Neuronal stem cell (in vitro differentiated cells): ENCODE results near the gene IL12RB1.
"Not testable (repeated sequence)": the region's sequence is repeated elsewhere in the genome, so short reads cannot be mapped to it uniquely, and the experiment has no call there.

Experiments
- DNase-seq: peaks from one replicate; pipeline ENCODE4 v3.0.0-alpha.2; 2013; ENCODE audit warnings: low spot score
- H2AFZ ChIP-seq: one replicate; pipeline ENCODE4 v1.6.1; 2013; ENCODE audit warnings: mild to moderate bottlenecking, low read length, inconsistent platforms
- H2AK5ac ChIP-seq: 2 replicates; pipeline ENCODE4 v1.6.1; 2013; ENCODE audit warnings: low read depth, mild to moderate bottlenecking, inconsistent platforms, low read length, moderate library complexity, mixed read lengths
- H2BK120ac ChIP-seq: 2 replicates; pipeline ENCODE4 v1.6.1; 2013; ENCODE audit warnings: low read depth, mild to moderate bottlenecking, inconsistent platforms, low read length, moderate library complexity, mixed read lengths
- H2BK12ac ChIP-seq: one replicate; pipeline ENCODE4 v1.6.1; 2013; ENCODE audit warnings: low read length, inconsistent platforms
- H2BK15ac ChIP-seq: 2 replicates; pipeline ENCODE4 v1.6.1; 2013; ENCODE audit warnings: mild to moderate bottlenecking, low read length, inconsistent platforms, mixed read lengths
- H2BK5ac ChIP-seq: one replicate; pipeline ENCODE4 v1.6.1; 2013; ENCODE audit warnings: inconsistent platforms, mild to moderate bottlenecking, low read length, moderate library complexity
- H3K14ac ChIP-seq: one replicate; pipeline ENCODE4 v1.6.1; 2013; ENCODE audit warnings: low read length, inconsistent platforms
- H3K18ac ChIP-seq: 2 replicates; pipeline ENCODE4 v1.6.1; 2013; ENCODE audit warnings: low read length, inconsistent platforms
- H3K23ac ChIP-seq: 2 replicates; pipeline ENCODE4 v1.6.1; 2013; ENCODE audit warnings: low read depth, mild to moderate bottlenecking, mixed read lengths, low read length, inconsistent platforms; ENCODE audit not compliant: poor library complexity
- H3K27ac ChIP-seq: replicated peaks from 3 replicates; pipeline ENCODE4 v1.5.1; 2013; ENCODE audit warnings: low read length, inconsistent platforms
- H3K27me3 ChIP-seq, 3 experiments: 2 replicates each; pipeline ENCODE4 v1.6.1; 2013; ENCODE audit warnings: low read length in 3 of 3, mild to moderate bottlenecking in 2 of 3, inconsistent platforms in 1 of 3, low read depth in 1 of 3, mixed read lengths in 1 of 3, moderate library complexity in 1 of 3; ENCODE audit not compliant: control insufficient read depth in 3 of 3, insufficient read depth in 3 of 3
- H3K36me3 ChIP-seq, 2 donors: replicated peaks in 1 of 2; 2 replicates each; pipeline ENCODE4 v1.6.1; 2013; ENCODE audit warnings: low read length in 2 of 2; ENCODE audit not compliant: control insufficient read depth in 2 of 2, insufficient read depth in 2 of 2
- H3K4ac ChIP-seq: 2 replicates; pipeline ENCODE4 v1.6.1; 2013; ENCODE audit warnings: inconsistent platforms, mild to moderate bottlenecking, low read length, moderate library complexity
- H3K4me1 ChIP-seq, 2 donors: 1 replicate in 1 of 2; 2 replicates in 1 of 2; pipeline ENCODE4 v1.6.1; 2013; ENCODE audit warnings: low read length in 2 of 2, low read depth in 1 of 2; ENCODE audit not compliant: control insufficient read depth in 2 of 2, insufficient read depth in 1 of 2
- H3K4me2 ChIP-seq: one replicate; pipeline ENCODE4 v1.6.1; 2013; ENCODE audit warnings: mild to moderate bottlenecking, low read length, inconsistent platforms; ENCODE audit not compliant: insufficient read depth, poor library complexity, severe bottlenecking
- H3K4me3 ChIP-seq, 2 donors: 2 replicates each; pipeline ENCODE4 v1.5.1; 2013; ENCODE audit warnings: low read length in 2 of 2, mild to moderate bottlenecking in 2 of 2, inconsistent platforms in 1 of 2, moderate library complexity in 1 of 2
- H3K79me1 ChIP-seq: one replicate; pipeline ENCODE4 v1.6.1; 2013; ENCODE audit warnings: low read depth, mild to moderate bottlenecking, inconsistent platforms, low read length, moderate library complexity
- H3K9ac ChIP-seq: one replicate; pipeline ENCODE4 v1.6.1; 2013; ENCODE audit warnings: mild to moderate bottlenecking, low read depth, low read length, inconsistent platforms; ENCODE audit not compliant: poor library complexity
- H3K9me3 ChIP-seq, 2 donors: replicated peaks in 1 of 2; 2 replicates each; pipeline versions ENCODE3 to v1.6.1; 2013; ENCODE audit warnings: low read length in 2 of 2, mild to moderate bottlenecking in 2 of 2, inconsistent platforms in 1 of 2, low read depth in 1 of 2, mixed read lengths in 1 of 2, moderate library complexity in 1 of 2; ENCODE audit not compliant: control insufficient read depth in 2 of 2, insufficient read depth in 1 of 2
- H4K8ac ChIP-seq: one replicate; pipeline ENCODE4 v1.6.1; 2013; ENCODE audit warnings: low read depth, mild to moderate bottlenecking, inconsistent platforms, low read length, moderate library complexity
- H4K91ac ChIP-seq: one replicate; pipeline ENCODE4 v1.6.1; 2013; ENCODE audit warnings: low read length, low read depth, mild to moderate bottlenecking, inconsistent platforms; ENCODE audit not compliant: poor library complexity
- WGBS, 2 donors: extraction: QIAGEN DNeasy Blood & Tissue Kit; methylation state at CpG; one replicate each; pipeline ENCODE4 v1.1.7; 2013; ENCODE audit warnings: missing lambda C conversion rate in 2 of 2, mixed read lengths in 1 of 2; ENCODE audit not compliant: insufficient read length in 2 of 2, insufficient replicate concordance in 1 of 2; ENCODE audit errors: extremely low coverage in 2 of 2; 5-methylcytosine and 5-hydroxymethylcytosine counted together

IL12RB1 gene

GRCh38 chr19:18031401-18031800 lies 55.3 kb downstream of the IL12RB1 start:
- not testable (repeated sequence) for H2BK15ac ChIP-seq, H3K9me3 ChIP-seq, H3K4me1 ChIP-seq, H3K79me1 ChIP-seq, H2BK120ac ChIP-seq, H2AFZ ChIP-seq, H3K27ac ChIP-seq, H3K36me3 ChIP-seq, H3K27me3 ChIP-seq, H3K23ac ChIP-seq, H3K4me2 ChIP-seq, H3K4me3 ChIP-seq, H4K91ac ChIP-seq, H2AK5ac ChIP-seq, H2BK12ac ChIP-seq, DNase-seq, H4K8ac ChIP-seq, H3K18ac ChIP-seq, H3K14ac ChIP-seq, H3K4ac ChIP-seq, H2BK5ac ChIP-seq
- WGBS, 2 donors, result no CpG with 5 or more reads among the region's 5 CpGs
- peak overlapping the region; percentile 77 for H3K9ac ChIP-seq

DNA sequence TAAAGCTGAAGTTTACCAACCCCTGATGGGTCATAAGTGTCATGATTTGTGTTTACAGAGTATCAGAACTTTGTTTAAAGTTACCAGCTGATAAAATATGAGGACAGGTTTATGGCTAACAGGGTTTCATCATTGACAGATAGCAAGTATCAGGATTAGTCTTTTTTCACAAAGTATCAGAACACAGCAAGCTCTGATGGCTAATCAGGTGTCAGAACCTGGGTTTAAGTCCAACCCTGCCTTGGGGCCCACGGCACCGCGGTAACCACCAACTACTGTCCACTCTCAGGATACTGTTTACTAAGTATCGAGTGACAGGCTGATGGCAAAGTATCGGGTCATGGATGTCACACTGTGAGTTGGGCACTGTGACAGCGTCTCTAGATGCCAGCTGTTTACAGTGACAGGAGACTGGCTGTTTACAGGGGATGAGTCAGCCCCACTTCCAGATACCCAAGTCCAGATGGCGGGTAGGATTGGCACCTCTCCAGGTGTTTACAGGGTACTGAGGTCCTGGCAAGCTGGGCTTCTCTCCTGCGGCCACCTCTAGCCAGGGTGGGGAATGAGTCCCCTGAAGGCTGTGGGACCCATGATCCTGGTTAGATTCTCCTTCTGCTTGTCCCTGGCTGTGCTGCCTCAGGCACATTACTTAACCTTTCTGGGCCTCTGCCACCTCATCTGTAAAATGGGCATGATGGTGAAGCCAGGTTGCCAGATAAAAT lies 57.0 kb downstream of the IL12RB1 start:
- H3K4me3 ChIP-seq, result no peak overlapping the region
- H3K14ac ChIP-seq, result no peak overlapping the region
- H3K27ac ChIP-seq, result no peak overlapping the region
- DNase-seq, result no peak
- WGBS, 2 donors, result no CpG with 5 or more reads among the region's 8 CpGs
- H3K36me3 ChIP-seq, result no peaks in the 10 kb centered on the region
- no peak overlapping the region for H3K9ac ChIP-seq
- no peak overlapping the region for H3K4ac ChIP-seq
- H2BK12ac ChIP-seq, result no peak overlapping the region
- H3K18ac ChIP-seq, result peak overlapping the region; percentile 8
- no peak overlapping the region for H3K23ac ChIP-seq
- no peak overlapping the region for H2BK120ac ChIP-seq
- H3K4me2 ChIP-seq, result no peak overlapping the region
- H2AFZ ChIP-seq, result no peak overlapping the region
- H3K79me1 ChIP-seq, result no peaks in the 10 kb centered on the region
- no peak overlapping the region for H4K91ac ChIP-seq
- no peak overlapping the region for H2BK15ac ChIP-seq
- no peak overlapping the region for H2BK5ac ChIP-seq
- no peaks in the 10 kb centered on the region for H3K9me3 ChIP-seq
- H2AK5ac ChIP-seq, result peak overlapping the region; percentile 2
- no peak overlapping the region for H4K8ac ChIP-seq
- peaks cover 0 to 8% (median 0%) of the 10 kb centered on the region in 3 experiments for H3K27me3 ChIP-seq
- no peaks in the 10 kb centered on the region for H3K4me1 ChIP-seq

DNA sequence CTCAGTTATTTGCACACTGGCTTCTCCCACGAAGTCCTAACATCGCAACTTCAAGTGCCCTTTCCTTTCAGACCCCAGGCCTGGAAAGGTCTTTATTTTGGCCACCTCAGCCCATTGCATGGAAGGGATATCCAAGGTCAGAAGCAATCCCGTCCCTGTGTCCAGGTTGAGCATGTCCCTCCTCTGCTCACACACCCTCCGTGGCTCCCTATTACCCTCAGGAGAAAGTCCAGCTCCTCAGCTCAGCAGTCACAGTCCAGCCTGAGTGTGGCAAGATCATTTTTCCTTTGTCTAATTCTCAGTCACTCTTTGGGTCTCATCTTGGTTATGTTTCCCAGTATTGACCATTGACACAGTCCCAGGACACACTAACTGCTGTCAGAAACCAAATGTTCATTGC lies 59.6 kb downstream of the IL12RB1 start:
- H3K79me1 ChIP-seq, result no peaks in the 10 kb centered on the region

DNA sequence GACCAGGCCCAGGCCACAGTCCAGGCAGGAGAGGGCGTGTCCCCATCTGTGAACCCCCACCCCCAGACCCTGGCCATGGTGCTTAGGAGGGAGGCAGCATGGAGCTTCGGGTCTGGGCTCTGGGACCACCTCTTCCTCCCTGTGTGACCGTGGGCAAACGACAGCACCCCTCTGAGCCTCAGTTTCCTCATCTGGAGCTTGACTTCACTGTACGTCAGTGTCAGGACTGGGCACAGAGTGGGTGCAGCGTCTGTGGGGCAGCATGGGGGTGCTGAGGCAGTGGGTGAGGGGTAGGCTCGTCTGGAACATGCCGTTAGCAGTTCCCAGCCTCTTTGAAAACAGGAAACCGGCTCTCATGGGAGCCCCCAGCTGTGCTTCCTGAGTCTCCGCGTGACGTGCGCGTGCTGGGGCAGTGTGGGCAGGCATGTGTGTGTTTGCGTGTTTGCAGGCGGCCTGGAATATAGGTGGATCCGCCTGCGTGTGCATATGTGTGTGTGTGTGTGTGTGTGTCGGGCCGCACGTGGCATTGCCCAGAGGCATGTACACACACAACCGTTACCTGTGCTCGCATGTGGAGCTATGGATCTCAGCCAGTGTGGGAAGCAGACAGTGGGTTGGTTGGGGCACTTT lies 63.0 kb downstream of the IL12RB1 start:
- H3K18ac ChIP-seq, result peak overlapping the region; percentile 53
- no peaks in the 10 kb centered on the region for H3K27me3 ChIP-seq
- peak overlapping the region; percentile 64 for H4K91ac ChIP-seq
- no peak overlapping the region for H3K9ac ChIP-seq
- peak overlapping the region; percentile 63 for H2BK12ac ChIP-seq
- H2AK5ac ChIP-seq, result peak overlapping the region; percentile 71
- no peak for DNase-seq
- no CpG with 5 or more reads among the region's 23 CpGs for WGBS, 2 donors
- H3K36me3 ChIP-seq, result no peaks in the 10 kb centered on the region
- peak overlapping the region; percentile 49 for H3K14ac ChIP-seq
- peaks cover 5 to 6% of the 10 kb centered on the region in 2 donors for H3K4me1 ChIP-seq
- H4K8ac ChIP-seq, result no peak overlapping the region
- H3K4me3 ChIP-seq, result no peak overlapping the region
- H2BK15ac ChIP-seq, result peak overlapping the region; percentile 19
- H3K27ac ChIP-seq, result no peak overlapping the region
- no peak overlapping the region for H3K23ac ChIP-seq
- H2AFZ ChIP-seq, result no peak overlapping the region
- no peak overlapping the region for H3K4me2 ChIP-seq
- peaks cover 0 to 2% of the 10 kb centered on the region in 2 donors for H3K9me3 ChIP-seq
- no peaks in the 10 kb centered on the region for H3K79me1 ChIP-seq
- H3K4ac ChIP-seq, result no peak overlapping the region
- peak overlapping the region; percentile 32 for H2BK5ac ChIP-seq
- peak overlapping the region; percentile 4 for H2BK120ac ChIP-seq

More for the DNA sequence above, 59.6 kb downstream of the IL12RB1 start:
- Histone ChIP-seq H3K9me3 (peaks cover 0 to 2% of the 10 kb centered on the region in 2 donors), H2BK120ac (no peak overlapping the region), H3K9ac (no peak overlapping the region), H3K23ac (no peak overlapping the region), H4K91ac (no peak overlapping the region), H3K4me3 (no peak overlapping the region), H3K4me1 (peaks cover 3 to 6% of the 10 kb centered on the region in 2 donors), H3K18ac (no peak overlapping the region), H2BK12ac (no peak overlapping the region), H3K4ac (no peak overlapping the region), H3K36me3 (no peaks in the 10 kb centered on the region), H2AFZ (no peak overlapping the region), H3K14ac (no peak overlapping the region), H4K8ac (no peak overlapping the region), H3K4me2 (no peak overlapping the region), H2BK5ac (no peak overlapping the region), H2AK5ac (no peak overlapping the region), H2BK15ac (no peak overlapping the region), H3K27me3 (peaks cover 0 to 4% (median 0%) of the 10 kb centered on the region in 3 experiments), H3K27ac (no peak overlapping the region)
- DNase-seq, result no peak
- no CpG with 5 or more reads among the region's 4 CpGs for WGBS, 2 donors
